GM12892 (cell line): ENCODE measurements around the gene APBA2.

Experiments
- DNase-seq: peaks from one replicate; pipeline ENCODE4 v3.0.0; 2011; ENCODE audit not compliant: insufficient read length
- FAIRE-seq: peaks from 2 replicates; lab custom pipeline; 2011; peaks lifted over from hg19 to GRCh38; lab: Jason Lieb, UNC
- POLR2A ChIP-seq: IDR thresholded peaks from 2 replicates; pipeline ENCODE4 v1.6.1; 2011; ENCODE audit warnings: low read depth, low read length, control low read depth
- POLR2AphosphoS5 ChIP-seq: IDR thresholded peaks from 2 replicates; pipeline ENCODE4 v1.6.1; 2011; ENCODE audit warnings: low read depth, low read length, control low read depth
- TAF1 ChIP-seq: IDR thresholded peaks from 2 replicates; pipeline ENCODE4 v1.6.1; 2011; ENCODE audit warnings: low read depth, mild to moderate bottlenecking, control low read depth, low read length, borderline replicate concordance

The APBA2 gene

DNA sequence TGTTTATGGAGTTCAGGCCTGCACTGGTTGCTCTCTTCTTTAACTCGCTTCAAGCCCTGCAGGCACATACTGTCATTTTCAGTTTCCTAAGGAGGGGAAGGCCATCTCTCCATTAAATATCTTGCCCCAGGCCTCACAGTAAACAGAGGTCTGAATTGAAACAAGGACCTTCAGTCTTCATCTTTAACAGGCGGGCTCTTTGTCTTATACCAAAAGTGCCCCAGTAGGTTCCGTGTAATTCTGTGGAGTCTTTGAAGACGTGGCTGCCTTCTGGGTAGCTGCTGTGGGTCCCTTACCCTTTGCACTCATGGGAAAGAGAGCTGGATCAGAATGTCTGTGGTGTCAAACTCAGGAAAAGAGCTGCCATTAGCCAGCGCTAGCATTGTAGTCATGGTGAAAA is 161.2 kb downstream of the APBA2 start:
- no peak for TF ChIP-seq POLR2A
- no peak for TF ChIP-seq POLR2AphosphoS5
- no peak for FAIRE-seq

DNA sequence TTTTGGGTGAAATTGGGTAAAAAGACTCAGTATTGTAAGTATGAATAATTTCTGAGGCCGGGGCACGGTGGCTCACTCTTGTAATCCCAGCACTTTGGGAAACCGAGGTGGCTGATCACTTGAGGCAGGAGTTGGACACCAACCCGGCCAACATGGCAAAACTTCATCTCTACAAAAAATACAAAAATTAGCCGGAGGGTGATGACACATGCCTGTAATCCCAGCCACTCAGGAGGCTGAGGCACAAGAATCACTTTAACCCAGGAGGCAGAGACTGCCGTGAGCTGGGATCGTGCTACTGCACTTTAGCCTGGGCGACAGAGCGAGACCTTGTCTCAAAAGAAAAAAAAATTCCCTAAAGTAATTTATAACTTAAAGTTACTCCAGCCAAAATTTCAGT is 162.2 kb downstream of the APBA2 start:
- no peak for DNase-seq
- FAIRE-seq, result no peak
- TF ChIP-seq POLR2AphosphoS5 (no peak), TAF1 (no peak), POLR2A (no peak)

More for the DNA sequence above, 161.2 kb downstream of the APBA2 start:
- no peak for DNase-seq

DNA sequence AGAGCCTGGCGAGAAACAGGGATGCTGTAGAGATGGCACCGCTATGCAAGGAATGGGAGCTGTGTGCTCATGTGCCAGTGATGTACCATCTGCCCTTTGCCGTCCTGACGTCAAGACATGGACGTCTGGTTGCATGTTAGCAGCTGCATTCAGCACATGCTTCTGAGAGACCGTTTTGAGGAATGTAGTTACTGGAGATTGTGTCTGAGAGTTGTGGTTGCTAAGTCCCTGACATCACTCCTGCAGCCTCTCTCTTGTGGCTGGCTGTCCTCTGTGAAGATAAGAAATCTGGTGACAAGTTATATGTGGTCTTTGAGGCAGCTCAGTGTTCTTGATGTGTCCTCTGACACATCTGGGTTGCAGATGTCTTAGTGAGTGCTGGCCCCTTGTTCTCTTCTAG is 165.1 kb downstream of the APBA2 start:
- no peak for FAIRE-seq
- TF ChIP-seq TAF1 (no peak), POLR2AphosphoS5 (no peak), POLR2A (no peak)
- DNase-seq, result no peak

DNA sequence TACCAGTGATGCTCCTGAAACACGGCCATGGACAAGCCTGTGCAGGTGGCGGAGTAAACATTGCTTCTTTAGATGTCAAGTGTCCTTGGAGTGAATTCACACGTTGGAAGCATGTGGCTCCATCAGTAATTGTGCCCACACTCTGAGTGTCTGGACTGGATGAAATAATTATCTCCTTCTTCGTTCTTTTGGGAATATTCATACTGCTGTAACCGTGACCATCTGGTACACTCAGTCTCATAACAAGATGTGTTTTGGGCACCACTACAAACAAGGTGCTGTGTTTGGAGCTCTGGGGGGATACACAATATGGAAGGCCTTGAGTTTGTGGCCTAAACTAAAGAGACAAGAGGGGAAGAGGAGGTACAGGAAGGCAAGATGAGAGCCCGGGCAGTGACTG is 165.6 kb downstream of the APBA2 start:
- no peak for FAIRE-seq
- TF ChIP-seq POLR2A, result no peak
- no peak for DNase-seq

DNA sequence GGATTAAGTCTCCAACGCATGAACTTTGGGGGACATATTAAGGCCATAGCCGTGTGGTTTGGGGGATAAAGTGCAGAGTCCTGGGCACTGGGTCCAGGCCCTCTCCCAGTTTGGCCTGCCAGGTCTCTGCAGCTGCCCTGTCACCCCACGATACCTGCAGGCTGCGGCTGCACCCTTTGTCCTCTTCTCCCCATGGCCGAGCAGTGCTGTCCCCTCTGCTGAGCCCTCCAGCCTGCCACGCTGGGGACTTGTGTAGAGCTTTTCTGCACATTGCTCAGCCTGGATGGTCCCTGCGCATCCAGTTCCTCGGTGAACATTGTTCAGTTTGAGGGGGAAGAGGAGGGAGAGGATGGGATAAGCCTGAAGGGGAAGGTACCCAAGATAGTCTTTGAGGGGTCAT is 167.2 kb downstream of the APBA2 start:
- no peak for DNase-seq
- TF ChIP-seq TAF1, result no peak
- no peak for TF ChIP-seq POLR2AphosphoS5
- TF ChIP-seq POLR2A, result no peak
- no peak for FAIRE-seq

DNA sequence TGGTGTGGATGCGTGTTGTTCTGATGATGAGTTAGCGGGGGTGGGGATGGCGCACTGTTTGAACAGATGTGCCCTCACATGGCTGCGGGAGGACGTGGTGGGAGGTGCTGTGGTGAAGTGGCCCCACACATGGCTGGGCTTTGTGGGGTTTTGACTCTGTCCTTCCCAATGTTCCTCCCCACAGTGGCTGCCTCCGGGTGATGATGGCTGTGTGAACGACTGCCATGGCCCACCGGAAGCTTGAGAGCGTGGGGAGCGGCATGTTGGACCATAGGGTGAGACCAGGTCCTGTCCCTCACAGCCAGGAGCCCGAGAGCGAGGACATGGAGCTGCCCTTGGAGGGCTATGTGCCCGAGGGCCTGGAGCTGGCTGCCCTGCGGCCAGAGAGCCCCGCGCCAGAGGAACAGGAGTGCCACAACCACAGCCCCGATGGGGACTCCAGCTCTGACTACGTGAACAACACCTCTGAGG is 167.9 kb downstream of the APBA2 start:
- TF ChIP-seq POLR2A, result no peak
- TF ChIP-seq POLR2AphosphoS5, result no peak
- no peak for TF ChIP-seq TAF1
- FAIRE-seq (no peak), DNase-seq (no peak)

DNA sequence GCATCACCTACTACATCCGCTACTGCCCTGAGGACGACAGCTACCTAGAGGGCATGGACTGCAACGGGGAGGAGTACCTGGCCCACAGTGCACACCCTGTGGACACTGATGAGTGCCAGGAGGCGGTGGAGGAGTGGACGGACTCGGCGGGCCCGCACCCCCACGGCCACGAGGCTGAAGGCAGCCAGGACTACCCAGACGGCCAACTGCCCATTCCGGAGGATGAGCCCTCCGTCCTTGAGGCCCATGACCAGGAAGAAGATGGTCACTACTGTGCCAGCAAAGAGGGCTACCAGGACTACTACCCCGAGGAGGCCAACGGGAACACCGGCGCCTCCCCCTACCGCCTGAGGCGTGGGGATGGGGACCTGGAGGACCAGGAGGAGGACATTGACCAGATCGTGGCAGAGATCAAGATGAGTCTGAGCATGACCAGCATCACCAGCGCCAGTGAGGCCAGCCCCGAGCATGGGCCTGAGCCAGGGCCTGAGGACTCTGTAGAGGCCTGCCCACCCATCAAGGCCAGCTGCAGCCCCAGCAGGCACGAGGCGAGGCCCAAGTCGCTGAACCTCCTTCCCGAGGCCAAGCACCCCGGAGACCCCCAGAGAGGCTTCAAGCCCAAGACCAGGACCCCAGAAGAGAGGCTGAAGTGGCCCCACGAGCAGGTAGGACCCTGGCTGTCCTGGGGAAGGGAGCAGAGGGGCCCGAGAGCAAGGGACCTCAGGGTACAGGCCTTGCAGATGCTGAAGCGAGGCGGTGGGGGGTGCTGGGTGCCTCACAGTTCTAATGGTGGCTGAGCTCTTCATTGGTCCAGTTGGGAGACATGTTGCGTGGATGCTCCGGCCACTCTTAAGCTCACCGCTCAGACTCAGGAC is 168.6 kb downstream of the APBA2 start:
- TF ChIP-seq TAF1, result no peak
- no peak for TF ChIP-seq POLR2A
- no peak for TF ChIP-seq POLR2AphosphoS5
- DNase-seq (no peak), FAIRE-seq (no peak)

DNA sequence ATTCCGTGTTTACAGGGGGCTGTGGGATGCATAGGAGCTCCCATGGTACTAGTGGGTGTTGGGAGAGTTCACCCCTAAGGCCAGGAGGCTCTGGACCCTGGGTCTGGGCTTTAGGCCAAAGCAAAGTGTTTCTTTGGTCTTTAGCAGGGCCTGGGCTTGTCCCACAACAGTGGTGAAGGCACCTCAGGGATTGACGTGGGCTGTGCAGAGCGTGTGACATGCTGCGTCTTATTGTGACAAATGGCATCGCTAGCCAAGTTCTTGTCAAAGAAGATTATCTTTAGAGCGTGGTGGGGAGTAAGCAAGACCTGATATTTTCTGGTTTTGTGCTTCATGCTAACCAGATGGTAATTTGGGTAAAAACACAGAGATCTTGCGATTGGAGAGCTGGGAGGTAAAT is 170.1 kb downstream of the APBA2 start:
- TF ChIP-seq POLR2A (no peak), POLR2AphosphoS5 (no peak), TAF1 (no peak)
- DNase-seq (no peak), FAIRE-seq (no peak)

DNA sequence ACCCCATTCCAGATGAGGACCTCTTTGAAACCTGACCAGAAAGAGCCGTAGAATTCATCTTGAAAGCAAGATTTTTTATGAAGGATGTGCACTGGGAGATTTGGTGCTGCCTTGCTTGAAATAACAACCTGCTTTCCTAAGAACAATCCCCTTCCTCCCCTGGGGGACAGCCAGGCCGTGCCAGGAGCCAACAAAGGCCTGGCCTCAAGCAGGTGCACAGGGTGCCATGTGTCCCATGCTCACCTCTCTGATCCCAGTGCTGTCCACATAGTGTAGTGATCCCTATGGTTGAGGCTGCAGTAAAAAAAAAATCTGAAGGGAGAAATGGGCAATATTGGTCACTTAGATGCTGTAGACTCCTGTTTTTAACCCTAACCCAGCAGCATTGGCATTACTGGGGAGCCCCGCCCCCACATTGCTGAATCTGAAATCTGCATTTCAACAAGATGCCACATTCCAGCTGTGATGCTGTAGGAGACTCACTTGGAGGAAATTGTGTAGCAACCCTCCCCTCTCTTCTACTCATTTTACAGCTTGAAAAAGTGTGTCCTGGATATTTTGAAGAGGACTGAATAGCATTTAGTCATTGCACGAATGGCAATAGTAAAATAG is 171.2 kb downstream of the APBA2 start:
- FAIRE-seq (no peak), DNase-seq (no peak)
- TF ChIP-seq TAF1 (no peak), POLR2A (no peak), POLR2AphosphoS5 (no peak)

DNA sequence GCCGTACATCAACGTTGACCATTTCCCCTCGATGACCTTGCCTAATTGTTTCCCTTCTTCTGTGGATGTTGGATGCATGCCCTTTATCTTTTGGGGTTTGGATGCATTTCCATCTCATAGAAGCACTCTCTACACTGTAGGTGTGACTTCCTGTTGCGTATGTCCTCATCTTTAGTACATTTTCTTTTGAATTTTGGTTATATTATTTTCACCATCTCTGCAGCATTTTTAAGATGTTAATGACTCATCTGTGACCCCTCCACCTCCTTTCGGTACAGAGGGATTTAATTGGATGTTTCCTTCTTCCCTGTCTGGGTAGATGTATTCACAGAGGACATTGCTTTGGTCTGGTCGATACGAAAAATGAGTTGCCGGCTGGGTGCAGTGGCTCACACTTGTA is 172.1 kb downstream of the APBA2 start:
- no peak for TF ChIP-seq POLR2AphosphoS5
- no peak for TF ChIP-seq TAF1
- no peak for TF ChIP-seq POLR2A
- FAIRE-seq (no peak), DNase-seq (no peak)

DNA sequence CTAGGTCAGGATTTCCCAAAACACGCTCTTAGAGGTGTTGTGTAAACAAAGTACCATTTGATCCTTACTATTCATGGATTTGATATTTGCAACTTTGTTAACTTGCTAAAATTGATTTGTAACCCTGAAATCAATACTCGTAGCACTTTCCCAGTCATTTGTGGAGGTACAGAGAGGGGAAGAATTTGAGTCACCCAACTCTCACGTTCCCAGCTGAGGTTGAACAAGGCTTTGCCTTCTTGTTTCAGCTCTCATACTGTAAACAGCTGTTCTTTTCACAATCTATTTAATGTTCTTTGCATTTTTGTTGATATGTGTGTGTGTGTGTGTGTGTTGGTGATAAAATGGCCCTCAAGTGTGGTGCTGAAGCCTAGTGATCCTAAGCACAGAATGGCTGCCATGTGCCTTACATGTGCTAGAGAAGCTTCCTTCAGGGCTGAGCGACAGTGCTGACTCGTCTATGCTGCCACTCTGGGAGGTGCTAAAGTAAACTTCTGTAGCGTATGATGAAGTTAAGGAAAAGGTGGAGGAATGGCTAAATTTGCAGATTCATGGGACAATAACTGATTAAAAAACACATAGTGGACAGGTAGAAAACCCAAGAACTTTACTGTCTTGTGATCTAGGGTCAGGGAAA is 173.2 kb downstream of the APBA2 start:
- TF ChIP-seq POLR2AphosphoS5, result no peak
- DNase-seq, result no peak
- no peak for FAIRE-seq

DNA sequence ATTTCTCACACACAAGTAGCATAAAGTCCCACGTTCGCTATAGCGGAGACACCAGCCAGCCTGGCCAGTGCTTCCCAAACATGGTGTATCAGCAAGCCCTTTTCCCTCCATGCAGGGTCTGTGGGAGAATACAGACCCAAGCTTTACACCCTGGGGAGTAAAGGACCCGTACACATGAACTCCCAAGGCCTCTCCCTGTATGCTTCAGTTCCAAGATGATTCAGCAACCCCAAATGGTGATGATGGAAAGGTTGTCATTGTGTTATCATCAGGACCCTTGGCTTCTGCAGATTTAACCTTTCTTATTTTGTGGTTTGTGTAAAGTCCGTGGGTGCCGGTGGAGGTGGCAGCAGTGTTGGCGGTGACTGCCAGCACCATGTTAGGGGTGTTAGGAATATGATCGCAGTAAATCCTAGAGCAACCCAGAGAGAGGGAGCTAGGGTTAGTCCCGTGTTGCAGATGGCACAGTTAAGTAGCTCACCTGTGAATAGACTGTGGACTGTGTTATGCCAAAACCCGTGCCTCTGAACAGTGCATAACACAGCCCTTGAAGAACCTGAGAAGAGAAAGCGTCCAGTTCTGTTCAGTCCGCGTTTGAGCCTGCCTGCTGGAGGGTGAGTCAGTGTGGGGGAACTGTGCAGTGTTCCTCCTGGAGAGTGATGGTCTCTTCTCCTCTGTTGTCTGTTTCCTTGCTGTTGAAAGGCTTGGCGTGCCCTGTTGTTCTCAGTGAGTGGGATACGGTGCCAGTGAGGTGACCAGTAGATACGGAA is 174.3 kb downstream of the APBA2 start:
- FAIRE-seq (no peak), DNase-seq (no peak)
- no peak for TF ChIP-seq TAF1
